WTC11 (cell line): ENCODE measurements around the gene MEGF6. TPM values are rescaled to one million over a fixed set of nuclear protein-coding genes. Genes with fewer than 3 reads are reported as not detected.

Experiments used
- ATAC-seq: fragments of 200-7000 bp; cut with Tn5 transposase; 2 replicates; pipeline ENCODE4 v1.10.0; 2021; ENCODE audit warnings: mild to moderate bottlenecking, moderate library complexity
- CTCF ChIA-PET: fragments of 300-600 bp; sonication (Branson Sonifier 250); formaldehyde crosslinking; loops from one replicate; lab custom pipeline; 2021; ENCODE audit warnings: antibody characterized with exemption; lab: Charles Lee
- POLR2A ChIA-PET: fragments of 350-600 bp; sonication (Branson Sonifier 250); formaldehyde crosslinking; loops from one replicate; lab custom pipeline; 2021; ENCODE audit warnings: antibody characterized with exemption; lab: Charles Lee
- DNase-seq: peaks from one replicate; pipeline ENCODE4 v3.0.0; 2021; ENCODE audit warnings: low spot score
- H3K27ac Mint-ChIP-seq: 2 replicates; pipeline ENCODE4 v1.8.0; 2021; ENCODE audit warnings: mixed read lengths
- H3K27me3 Mint-ChIP-seq: 2 replicates; pipeline ENCODE4 v1.8.0; 2021; ENCODE audit warnings: low read depth, mild to moderate bottlenecking, moderate library complexity, mixed read lengths
- H3K36me3 Mint-ChIP-seq: 2 replicates; pipeline ENCODE4 v1.8.0; 2021; ENCODE audit warnings: mixed read lengths
- H3K4me1 Mint-ChIP-seq: 2 replicates; pipeline ENCODE4 v1.8.0; 2022; ENCODE audit warnings: mixed read lengths
- H3K4me3 Mint-ChIP-seq: 2 replicates; pipeline ENCODE4 v1.8.0; 2021; ENCODE audit warnings: mild to moderate bottlenecking, moderate library complexity, mixed read lengths
- H3K9me3 Mint-ChIP-seq: 2 replicates; pipeline ENCODE4 v1.8.0; 2021; ENCODE audit warnings: mixed read lengths
- ETV6 ChIP-seq: sonication (generic); formaldehyde crosslinking; IDR thresholded peaks from 2 replicates; pipeline ENCODE4 v1.8.1; 2022; ENCODE audit warnings: mild to moderate bottlenecking, missing genetic modification reagents
- GABPB1 ChIP-seq: sonication (generic); formaldehyde crosslinking; IDR thresholded peaks from 2 replicates; pipeline ENCODE4 v1.8.1; 2023; ENCODE audit warnings: mild to moderate bottlenecking, missing genetic modification reagents
- MYBL2 ChIP-seq: sonication (generic); formaldehyde crosslinking; IDR thresholded peaks from 2 replicates; pipeline ENCODE4 v1.8.1; 2023; ENCODE audit warnings: mild to moderate bottlenecking, moderate library complexity, missing genetic modification reagents
- NR1H2 ChIP-seq: sonication (generic); formaldehyde crosslinking; IDR thresholded peaks from 2 replicates; pipeline ENCODE4 v1.9.0; 2021; ENCODE audit warnings: mild to moderate bottlenecking, moderate library complexity, missing genetic modification reagents
- NR2C2 ChIP-seq: sonication (generic); formaldehyde crosslinking; IDR thresholded peaks from 2 replicates; pipeline ENCODE4 v1.8.0; 2022; ENCODE audit warnings: mild to moderate bottlenecking, missing genetic modification reagents
- PRRX2 ChIP-seq: fragments of 250-450 bp; sonication (Bioruptor Pico); IDR thresholded peaks from 2 replicates; pipeline ENCODE4 v1.8.0; 2021; ENCODE audit warnings: mild to moderate bottlenecking
- RORB ChIP-seq: fragments of 250-450 bp; sonication (Bioruptor Pico); IDR thresholded peaks from 2 replicates; pipeline ENCODE4 v1.9.0; 2021; ENCODE audit warnings: mild to moderate bottlenecking
- SMAD3 ChIP-seq: sonication (generic); formaldehyde crosslinking; IDR thresholded peaks from 2 replicates; pipeline ENCODE4 v1.8.0; 2022; ENCODE audit warnings: missing genetic modification reagents, mild to moderate bottlenecking, borderline replicate concordance
- SOX15 ChIP-seq: fragments of 250-450 bp; sonication (Bioruptor Pico); IDR thresholded peaks from 2 replicates; pipeline ENCODE4 v1.9.0; 2021; ENCODE audit warnings: mild to moderate bottlenecking
- TEAD1 ChIP-seq: sonication (generic); formaldehyde crosslinking; IDR thresholded peaks from 2 replicates; pipeline ENCODE4 v1.8.0; 2022; ENCODE audit warnings: mild to moderate bottlenecking, missing genetic modification reagents
- TP53 ChIP-seq: sonication (generic); formaldehyde crosslinking; IDR thresholded peaks from 2 replicates; pipeline ENCODE4 v1.8.1; 2023; ENCODE audit warnings: mild to moderate bottlenecking, missing genetic modification reagents
- ZBTB21 ChIP-seq: sonication (generic); formaldehyde crosslinking; IDR thresholded peaks from 2 replicates; pipeline ENCODE4 v1.8.1; 2023; ENCODE audit warnings: mild to moderate bottlenecking, missing genetic modification reagents, borderline replicate concordance
- ZNF121 ChIP-seq: sonication (generic); formaldehyde crosslinking; IDR thresholded peaks from 2 replicates; pipeline ENCODE4 v1.8.0; 2023; ENCODE audit warnings: missing genetic modification reagents
- ZNF423 ChIP-seq: fragments of 250-450 bp; sonication (Bioruptor Pico); IDR thresholded peaks from 2 replicates; pipeline ENCODE4 v2.1.2; 2022; ENCODE audit warnings: mild to moderate bottlenecking, moderate library complexity
- total RNA-seq: library from RNA; stranded (reverse); gene quantifications from 3 replicates; pipeline ENCODE4 v1.2.3, GENCODE V29; 2021
- TF ChIP-seq, protein P1 (sequence below): fragments of 200-600 bp; IDR thresholded peaks from 2 replicates; pipeline ENCODE4 v1.8.0; 2022; ENCODE audit warnings: antibody characterized with exemption
- TF ChIP-seq, protein P2 (sequence below): sonication (generic); formaldehyde crosslinking; IDR thresholded peaks from 2 replicates; pipeline ENCODE4 v1.8.0; 2023; ENCODE audit warnings: mild to moderate bottlenecking, missing genetic modification reagents
- TF ChIP-seq, protein P3 (sequence below): sonication (generic); formaldehyde crosslinking; IDR thresholded peaks from 2 replicates; pipeline ENCODE4 v1.8.0; 2022; ENCODE audit warnings: mild to moderate bottlenecking, missing genetic modification reagents
- TF ChIP-seq, protein P4 (sequence below): fragments of 250-450 bp; sonication (Bioruptor Pico); IDR thresholded peaks from 2 replicates; pipeline ENCODE4 v1.9.0; 2021; ENCODE audit warnings: mild to moderate bottlenecking
- TF ChIP-seq, protein P5 (sequence below): sonication (generic); formaldehyde crosslinking; IDR thresholded peaks from 2 replicates; pipeline ENCODE4 v1.8.0; 2022; ENCODE audit warnings: mild to moderate bottlenecking, missing genetic modification reagents

MEGF6 gene
- total RNA-seq, 1 experiment from 2014 or later, result 24.9 TPM

DNA sequence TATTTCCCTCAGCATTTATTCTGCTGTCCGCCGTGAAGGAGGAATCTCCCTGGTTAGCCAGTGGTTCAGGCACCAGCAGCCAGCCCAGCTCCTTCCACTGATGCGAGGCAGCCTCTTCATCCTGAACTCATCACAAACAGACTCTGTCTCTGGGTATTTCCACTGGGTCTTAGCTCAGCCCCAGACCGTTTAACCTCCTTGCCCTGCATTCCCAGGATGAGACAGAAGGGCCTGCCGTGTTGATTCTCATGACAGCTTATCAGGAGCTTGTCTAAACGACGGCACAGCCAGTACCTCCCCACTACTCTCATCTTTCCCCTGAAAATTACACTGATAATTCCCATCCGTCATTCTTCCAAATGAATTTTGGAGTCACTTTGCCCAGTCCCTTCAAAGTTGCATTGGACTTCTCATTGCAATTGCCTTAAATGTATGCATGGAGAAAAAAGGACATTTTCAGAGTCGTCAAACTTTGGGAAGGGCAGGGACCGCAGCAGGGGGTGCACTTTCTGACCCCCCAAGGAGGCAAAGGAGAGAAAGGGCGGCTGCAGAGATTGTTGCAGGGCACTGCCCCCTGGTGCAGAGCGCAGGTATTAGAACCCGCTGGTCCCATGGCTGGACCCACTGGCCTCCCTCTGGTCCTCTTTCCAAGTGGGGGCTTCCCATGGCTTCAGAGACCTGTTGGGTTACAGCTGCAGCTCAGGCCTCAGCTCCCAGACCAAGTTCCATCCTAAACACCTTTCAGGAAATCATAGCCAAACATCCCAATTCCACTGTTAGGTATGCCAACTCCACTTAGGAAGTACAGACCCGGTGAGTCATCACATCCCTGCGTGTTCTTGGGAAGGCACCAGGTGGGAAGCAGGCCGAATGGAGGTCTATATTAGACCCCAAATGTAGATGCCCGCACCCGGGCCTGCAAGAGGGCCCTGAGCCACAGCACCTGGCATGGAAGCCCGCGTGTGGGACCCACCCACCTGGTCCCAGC, 3.7 kb upstream of the MEGF6 start:
- Mint-ChIP-seq H3K9me3 (no peaks in the 10 kb centered on the region), H3K4me1 (peaks cover 40% of the 10 kb centered on the region), H3K4me3 (no peak overlapping the region), H3K27me3 (peaks cover 23% of the 10 kb centered on the region), H3K27ac (no peak overlapping the region), H3K36me3 (no peaks in the 10 kb centered on the region)
- DNase-seq (peak; percentile 74), ATAC-seq (no peak)
- CTCF ChIA-PET, result interaction anchor here (0.6 to 1.6 kb wide), 8 partner anchors 9 to 161 kb away, joined by 3 to 6 read pairs (median 3); partner anchors contain the start of genes TPRG1L and WRAP73
- TF ChIP-seq ZNF423 (peak; percentile 56), GABPB1 (CRISPR knock-in tag) (no peak)
- TF ChIP-seq, protein P1, sequence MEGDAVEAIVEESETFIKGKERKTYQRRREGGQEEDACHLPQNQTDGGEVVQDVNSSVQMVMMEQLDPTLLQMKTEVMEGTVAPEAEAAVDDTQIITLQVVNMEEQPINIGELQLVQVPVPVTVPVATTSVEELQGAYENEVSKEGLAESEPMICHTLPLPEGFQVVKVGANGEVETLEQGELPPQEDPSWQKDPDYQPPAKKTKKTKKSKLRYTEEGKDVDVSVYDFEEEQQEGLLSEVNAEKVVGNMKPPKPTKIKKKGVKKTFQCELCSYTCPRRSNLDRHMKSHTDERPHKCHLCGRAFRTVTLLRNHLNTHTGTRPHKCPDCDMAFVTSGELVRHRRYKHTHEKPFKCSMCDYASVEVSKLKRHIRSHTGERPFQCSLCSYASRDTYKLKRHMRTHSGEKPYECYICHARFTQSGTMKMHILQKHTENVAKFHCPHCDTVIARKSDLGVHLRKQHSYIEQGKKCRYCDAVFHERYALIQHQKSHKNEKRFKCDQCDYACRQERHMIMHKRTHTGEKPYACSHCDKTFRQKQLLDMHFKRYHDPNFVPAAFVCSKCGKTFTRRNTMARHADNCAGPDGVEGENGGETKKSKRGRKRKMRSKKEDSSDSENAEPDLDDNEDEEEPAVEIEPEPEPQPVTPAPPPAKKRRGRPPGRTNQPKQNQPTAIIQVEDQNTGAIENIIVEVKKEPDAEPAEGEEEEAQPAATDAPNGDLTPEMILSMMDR, result peak; percentile 75
- POLR2A ChIA-PET, result interaction anchor here (0.6 kb wide), 1 partner anchor 470 kb away, joined by 3 read pairs; no protein-coding TSS in a partner anchor

DNA sequence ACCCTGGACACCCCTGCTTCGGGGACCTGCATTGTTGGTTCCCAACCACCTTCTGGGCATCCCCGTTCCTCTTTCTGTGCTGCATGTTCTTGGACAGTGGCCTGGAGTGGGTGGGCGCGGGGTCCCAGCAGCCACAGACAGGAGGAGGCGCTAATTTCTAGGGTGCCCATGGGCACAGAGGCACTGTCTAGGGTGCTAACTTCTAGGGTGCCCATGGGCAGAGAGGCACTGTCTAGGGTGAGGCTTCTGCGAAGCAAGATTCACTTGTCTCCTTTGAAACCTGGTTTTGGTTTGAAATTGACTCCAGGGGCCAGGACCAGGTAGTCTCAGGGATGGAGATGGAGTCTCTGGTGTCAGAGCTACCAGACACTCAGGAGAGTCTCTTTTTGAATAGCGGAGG, 815 bp upstream of the MEGF6 start:
- ATAC-seq, result no peak
- Mint-ChIP-seq H3K27ac (no peak overlapping the region), H3K9me3 (no peaks in the 10 kb centered on the region), H3K27me3 (peaks cover 18% of the 10 kb centered on the region), H3K4me3 (peak overlapping the region; percentile 60), H3K36me3 (no peaks in the 10 kb centered on the region), H3K4me1 (peaks cover 36% of the 10 kb centered on the region)
- ChIA-PET CTCF (interaction anchor here (1.7 kb wide), 1 partner anchor 80 kb away, joined by 4 read pairs; no protein-coding TSS in a partner anchor), POLR2A (no interaction called here)
- TF ChIP-seq RORB (CRISPR knock-in tag) (no peak), NR1H2 (CRISPR knock-in tag) (no peak), ZNF121 (CRISPR knock-in tag) (no peak), PRRX2 (no peak), ZBTB21 (CRISPR knock-in tag) (no peak), MYBL2 (no peak), TP53 (no peak), TEAD1 (CRISPR knock-in tag) (no peak), NR2C2 (CRISPR knock-in tag) (no peak), SMAD3 (no peak), SOX15 (CRISPR knock-in tag) (no peak), ETV6 (CRISPR knock-in tag) (no peak)
- TF ChIP-seq, protein P2, sequence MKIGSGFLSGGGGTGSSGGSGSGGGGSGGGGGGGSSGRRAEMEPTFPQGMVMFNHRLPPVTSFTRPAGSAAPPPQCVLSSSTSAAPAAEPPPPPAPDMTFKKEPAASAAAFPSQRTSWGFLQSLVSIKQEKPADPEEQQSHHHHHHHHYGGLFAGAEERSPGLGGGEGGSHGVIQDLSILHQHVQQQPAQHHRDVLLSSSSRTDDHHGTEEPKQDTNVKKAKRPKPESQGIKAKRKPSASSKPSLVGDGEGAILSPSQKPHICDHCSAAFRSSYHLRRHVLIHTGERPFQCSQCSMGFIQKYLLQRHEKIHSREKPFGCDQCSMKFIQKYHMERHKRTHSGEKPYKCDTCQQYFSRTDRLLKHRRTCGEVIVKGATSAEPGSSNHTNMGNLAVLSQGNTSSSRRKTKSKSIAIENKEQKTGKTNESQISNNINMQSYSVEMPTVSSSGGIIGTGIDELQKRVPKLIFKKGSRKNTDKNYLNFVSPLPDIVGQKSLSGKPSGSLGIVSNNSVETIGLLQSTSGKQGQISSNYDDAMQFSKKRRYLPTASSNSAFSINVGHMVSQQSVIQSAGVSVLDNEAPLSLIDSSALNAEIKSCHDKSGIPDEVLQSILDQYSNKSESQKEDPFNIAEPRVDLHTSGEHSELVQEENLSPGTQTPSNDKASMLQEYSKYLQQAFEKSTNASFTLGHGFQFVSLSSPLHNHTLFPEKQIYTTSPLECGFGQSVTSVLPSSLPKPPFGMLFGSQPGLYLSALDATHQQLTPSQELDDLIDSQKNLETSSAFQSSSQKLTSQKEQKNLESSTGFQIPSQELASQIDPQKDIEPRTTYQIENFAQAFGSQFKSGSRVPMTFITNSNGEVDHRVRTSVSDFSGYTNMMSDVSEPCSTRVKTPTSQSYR (CRISPR knock-in tag), result no peak
- TF ChIP-seq, protein P3, sequence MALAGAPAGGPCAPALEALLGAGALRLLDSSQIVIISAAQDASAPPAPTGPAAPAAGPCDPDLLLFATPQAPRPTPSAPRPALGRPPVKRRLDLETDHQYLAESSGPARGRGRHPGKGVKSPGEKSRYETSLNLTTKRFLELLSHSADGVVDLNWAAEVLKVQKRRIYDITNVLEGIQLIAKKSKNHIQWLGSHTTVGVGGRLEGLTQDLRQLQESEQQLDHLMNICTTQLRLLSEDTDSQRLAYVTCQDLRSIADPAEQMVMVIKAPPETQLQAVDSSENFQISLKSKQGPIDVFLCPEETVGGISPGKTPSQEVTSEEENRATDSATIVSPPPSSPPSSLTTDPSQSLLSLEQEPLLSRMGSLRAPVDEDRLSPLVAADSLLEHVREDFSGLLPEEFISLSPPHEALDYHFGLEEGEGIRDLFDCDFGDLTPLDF (CRISPR knock-in tag), result no peak
- TF ChIP-seq, protein P4, sequence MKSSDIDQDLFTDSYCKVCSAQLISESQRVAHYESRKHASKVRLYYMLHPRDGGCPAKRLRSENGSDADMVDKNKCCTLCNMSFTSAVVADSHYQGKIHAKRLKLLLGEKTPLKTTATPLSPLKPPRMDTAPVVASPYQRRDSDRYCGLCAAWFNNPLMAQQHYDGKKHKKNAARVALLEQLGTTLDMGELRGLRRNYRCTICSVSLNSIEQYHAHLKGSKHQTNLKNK (CRISPR knock-in tag), result no peak
- TF ChIP-seq, protein P5, sequence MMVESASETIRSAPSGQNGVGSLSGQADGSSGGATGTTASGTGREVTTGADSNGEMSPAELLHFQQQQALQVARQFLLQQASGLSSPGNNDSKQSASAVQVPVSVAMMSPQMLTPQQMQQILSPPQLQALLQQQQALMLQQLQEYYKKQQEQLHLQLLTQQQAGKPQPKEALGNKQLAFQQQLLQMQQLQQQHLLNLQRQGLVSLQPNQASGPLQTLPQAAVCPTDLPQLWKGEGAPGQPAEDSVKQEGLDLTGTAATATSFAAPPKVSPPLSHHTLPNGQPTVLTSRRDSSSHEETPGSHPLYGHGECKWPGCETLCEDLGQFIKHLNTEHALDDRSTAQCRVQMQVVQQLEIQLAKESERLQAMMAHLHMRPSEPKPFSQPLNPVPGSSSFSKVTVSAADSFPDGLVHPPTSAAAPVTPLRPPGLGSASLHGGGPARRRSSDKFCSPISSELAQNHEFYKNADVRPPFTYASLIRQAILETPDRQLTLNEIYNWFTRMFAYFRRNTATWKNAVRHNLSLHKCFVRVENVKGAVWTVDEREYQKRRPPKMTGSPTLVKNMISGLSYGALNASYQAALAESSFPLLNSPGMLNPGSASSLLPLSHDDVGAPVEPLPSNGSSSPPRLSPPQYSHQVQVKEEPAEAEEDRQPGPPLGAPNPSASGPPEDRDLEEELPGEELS (CRISPR knock-in tag), result no peak
- no peak for DNase-seq
